HG03108 (cell line): ENCODE measurements around the gene ACD.
A peak's percentile ranks its signal among the peaks of the same experiment; 100 is the strongest.
"Not testable (repeated sequence)": the region's sequence is repeated elsewhere in the genome, so short reads cannot be mapped to it uniquely, and the experiment has no call there.

Experiments used
- ATAC-seq: cut with Tn5 transposase; IDR thresholded peaks from one replicate; pipeline ENCODE4 v1.9.1; 2021; ENCODE audit warnings: moderate library complexity; ENCODE audit not compliant: unreplicated experiment

ACD gene

DNA sequence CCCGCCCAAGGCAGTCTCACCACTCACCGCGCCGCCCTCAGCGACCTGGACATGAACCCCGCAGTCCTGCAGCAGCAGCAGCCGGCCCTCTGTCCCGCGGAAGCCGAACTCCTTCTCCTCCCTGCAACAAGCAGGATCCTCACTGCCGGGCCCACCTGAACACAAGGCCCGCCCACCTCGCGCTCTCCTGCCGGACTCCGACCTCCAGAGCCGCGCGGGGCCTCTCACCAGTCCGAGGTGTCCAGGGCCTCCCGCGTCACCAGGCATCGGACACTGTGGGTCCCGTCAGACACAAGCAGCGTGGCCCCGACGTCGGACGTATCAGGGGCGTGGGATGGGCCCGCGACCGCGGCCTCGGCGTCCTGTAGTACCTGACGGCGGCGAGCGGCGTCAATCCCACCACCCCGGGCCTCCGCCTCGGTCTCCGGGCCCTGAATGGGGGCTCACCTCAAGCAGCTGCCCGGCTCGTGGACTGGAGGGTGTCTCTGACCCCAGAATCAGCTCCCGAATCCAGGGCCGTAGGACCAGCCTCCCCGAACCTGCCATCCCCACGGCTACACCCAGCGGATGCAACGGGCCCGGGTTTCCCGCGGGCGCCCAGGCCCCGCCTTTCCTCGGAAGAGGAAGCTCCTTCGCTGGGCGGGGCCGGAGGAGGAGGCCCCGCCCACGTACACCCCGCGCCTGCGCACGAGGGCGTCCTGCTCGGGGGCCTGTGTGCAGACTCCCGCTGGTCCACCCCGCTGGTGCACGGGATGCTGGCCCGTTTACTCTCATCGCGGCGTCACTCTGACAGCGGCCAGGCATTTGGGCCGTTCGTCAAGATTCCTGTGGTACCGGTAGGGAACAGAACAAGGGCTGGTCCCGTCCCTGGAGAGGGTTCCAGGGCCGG, at the start of gene ACD:
Gene ACD, minus strand, starts transcription at position 586 of the 889 bp plus-strand sequence. Its CDS starts 40 bp downstream, at position 546.
- peak; percentile 42 for ATAC-seq

DNA sequence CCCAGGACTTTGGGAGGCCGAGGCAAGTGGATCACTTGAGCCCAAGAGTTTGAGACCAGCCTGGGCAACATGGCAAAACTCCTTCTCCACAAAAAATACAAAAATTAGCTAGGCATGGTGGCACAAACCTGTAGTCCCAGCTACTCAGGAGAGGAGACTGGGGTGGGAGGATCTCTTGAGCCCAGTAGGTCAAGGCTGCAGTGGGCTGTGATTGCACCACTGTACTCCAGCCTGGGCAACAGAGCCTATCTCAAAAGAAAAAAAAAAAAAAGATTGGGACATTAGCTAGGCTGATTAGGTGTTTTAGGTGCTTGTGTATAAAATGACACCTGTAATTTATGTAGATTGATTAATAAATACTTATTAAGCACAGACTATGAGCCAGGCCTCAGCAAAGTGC, 49.0 kb upstream of the ACD start:
- no peak for ATAC-seq

DNA sequence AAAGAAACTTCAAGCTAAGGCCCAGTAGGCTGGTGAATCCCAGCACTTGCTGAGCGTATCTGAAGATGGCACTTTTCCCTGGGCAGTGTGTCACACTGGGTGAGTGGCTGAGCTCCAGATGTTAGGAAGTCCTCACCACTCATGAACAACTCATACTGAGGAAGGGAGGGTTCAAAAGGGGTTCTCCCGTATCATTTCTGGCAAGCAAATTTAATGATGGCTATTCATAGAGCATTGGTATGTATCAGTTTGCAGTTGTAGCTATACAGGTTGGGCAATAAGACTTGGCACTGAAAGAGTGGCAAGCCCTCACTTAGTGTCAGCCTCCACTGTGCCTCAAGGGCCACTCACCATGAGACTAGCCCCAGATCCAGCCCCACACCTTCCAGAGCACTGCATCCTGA, 48.3 kb upstream of the ACD start:
- no peak for ATAC-seq

DNA sequence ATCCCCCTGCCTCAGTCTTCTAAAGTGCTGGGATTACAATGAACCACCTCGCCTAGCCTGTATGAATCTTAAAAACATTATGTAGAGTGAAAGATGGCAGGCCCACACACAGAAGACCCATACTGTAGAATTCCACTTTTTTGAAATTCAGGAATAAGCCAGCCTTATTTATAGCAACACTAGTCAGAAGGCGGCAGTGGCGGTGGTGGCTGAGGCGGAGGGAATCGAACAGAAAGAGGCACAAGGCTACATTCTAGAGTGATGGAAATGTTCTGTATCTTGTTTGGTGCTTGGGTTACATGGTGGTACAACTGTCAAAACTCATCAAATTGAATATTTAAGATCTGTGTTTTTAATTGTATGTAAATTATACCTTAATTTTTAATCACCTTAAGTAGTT, 47.7 kb upstream of the ACD start:
- ATAC-seq = no peak

DNA sequence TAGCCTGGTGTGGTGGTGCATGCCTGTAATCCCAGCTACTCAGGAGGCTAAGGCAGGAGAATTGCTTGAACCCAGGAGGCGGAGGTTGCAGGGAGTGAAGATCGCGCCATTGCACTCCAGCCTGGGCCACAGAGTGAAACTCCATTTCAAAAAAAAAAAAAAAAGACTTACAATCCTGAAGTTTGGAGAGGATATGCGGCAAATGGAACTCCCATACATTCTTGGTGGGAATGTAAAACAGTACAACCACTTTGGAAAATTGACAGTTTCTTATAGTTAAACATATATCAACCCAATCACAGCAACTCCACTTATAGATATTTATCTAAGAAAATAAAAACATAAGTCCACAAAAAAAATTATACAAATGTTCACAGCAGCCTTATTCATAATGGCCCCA, 47.1 kb upstream of the ACD start:
- ATAC-seq = no peak

DNA sequence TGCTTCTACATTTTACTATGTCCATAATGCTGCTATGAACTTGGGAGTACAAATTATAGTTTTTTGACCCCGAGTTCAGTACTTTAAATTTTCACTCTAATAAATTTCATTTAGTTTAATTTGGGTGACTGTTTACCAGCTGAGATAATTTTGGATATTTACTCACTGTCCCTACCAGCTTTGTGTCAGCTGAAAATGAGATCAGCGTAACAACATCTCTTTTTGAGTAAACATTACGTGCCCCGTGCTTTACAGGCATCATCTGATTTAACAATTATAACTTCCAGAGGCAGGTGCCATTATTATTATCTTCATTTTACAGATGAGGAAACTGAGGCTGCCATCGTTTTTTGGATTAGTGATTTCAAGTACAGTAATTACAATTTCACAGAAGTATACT, 44.0 kb upstream of the ACD start:
- ATAC-seq = no peak

DNA sequence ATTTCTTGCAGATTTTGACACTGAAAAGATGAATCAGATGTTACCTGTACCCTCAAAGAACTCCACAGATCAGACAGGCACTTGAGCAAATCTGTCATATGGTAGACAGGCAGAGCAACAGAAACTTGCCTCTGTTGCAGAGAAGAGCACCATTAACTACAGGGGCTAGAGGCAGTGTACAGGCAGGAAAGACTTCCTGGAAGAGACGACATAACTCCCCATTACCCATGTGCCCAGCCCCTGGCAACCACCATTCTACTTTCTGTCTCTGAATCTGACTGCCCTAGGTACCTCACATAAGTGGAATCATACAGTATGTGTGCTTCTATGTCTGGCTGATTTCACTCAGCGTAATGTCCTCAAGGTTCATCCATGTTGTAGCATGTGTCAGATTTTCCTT, 43.6 kb upstream of the ACD start:
- ATAC-seq = no peak

DNA sequence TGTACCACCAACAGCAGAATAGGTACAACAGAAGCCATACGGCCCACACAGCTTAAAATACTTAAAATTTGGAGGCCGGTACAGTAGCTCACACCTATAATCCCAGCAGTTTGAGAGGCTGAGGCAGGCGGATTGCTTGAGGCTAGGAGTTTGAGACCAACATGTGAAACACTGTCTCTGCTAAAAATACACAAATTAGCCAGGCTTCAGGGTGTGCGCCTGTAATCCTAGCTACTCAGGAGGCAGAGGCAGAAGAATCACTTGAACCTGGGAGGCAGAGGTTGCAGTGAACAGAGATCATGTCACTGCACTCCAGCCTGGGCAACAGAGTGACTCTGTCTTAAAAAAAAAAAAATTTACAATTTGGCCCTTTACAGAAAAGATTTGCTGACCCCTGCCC, 42.1 kb upstream of the ACD start:
- ATAC-seq = no peak

DNA sequence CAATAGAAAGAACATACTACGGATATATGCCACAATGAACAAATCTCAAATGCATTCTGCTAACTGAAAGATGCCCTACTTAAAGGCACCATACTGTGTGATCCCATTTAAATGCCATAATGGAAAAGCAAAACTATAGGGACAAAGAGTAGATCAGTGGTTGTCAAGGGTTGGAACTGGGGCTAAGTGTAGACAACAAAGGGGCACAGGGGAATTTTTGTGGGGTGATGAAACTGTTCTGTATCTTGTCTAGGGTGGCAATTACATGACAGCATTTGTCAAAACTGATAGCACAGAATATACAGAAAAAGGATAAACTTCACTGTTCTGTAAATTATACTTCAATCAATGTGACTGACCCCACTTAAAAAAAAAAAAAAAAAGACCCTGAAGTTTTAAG, 41.4 kb upstream of the ACD start:
- ATAC-seq = no peak

DNA sequence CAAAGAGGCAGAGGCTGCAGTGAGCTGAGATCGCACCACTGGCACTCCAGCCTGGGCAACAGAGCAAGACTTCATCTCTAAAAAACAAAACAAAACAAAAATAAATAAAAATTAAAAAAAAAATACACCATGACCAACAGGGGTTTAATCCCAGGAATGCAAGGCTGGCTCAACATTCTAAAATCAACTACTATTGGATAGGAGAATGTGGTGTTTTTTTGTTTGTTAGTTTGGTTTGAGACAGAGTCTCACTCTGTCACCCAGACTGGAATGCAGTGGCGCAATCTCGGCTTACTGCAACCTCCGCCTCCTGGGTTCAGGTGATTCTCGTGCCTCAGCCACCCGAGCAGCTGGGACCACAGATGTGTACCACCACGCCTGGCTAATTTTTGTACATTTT, 39.2 kb upstream of the ACD start:
- no peak for ATAC-seq

DNA sequence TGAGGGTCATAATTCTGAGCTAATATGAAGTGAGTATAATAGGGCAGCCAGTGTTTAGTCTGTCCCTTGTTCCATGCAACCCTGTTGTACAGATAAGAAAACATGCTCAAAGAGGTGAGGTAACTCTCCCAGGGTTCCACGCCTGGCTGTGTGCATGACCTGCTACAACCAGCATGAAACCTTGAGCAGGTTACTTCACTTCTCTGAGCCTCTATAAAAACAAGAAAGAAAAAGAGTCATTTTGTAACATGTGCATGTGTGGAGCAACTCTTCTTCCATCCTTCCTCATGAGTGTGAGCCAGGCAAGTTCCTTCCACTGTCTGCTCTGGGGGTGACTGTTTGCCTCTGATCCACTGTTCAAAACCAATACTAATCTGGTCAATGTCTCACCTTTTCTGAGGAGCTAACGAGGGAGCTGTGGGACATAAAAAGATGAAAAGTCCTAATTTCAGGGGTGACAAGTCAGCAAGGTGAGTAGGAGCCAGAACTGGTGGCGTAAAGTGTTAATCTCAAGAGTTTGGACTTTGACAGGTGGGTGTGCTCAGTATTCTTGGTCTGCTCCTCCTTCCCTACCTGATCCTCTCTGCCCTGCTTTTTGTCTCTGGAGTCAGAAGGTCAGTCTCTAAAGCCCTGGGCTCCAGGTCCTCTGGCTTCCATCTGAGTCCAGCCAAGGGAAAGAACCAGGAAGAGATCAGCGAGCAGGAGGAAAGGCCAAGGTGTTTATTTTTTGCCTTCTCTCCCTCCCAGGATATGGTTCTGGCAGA, 37.5 kb upstream of the ACD start:
- no peak for ATAC-seq

DNA sequence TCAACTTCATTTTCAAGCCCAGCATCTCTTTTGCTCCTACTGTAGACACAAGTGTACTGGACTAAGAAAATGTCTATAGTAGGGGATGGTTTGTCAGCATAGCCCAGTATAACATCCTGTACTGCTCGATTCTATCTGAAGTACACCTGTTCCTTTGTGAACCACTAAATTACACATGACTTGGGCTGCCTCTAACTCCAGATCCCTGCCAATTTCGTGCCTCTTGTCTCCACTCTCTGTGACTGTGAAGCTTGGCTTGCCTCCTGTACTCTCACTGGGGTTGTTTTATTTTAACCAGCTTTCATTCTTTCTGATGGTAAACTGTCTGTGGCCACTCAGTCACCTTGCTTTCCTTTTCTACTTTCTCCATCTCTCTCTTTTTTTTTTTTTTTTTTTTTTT, 34.6 kb upstream of the ACD start:
- no peak for ATAC-seq

DNA sequence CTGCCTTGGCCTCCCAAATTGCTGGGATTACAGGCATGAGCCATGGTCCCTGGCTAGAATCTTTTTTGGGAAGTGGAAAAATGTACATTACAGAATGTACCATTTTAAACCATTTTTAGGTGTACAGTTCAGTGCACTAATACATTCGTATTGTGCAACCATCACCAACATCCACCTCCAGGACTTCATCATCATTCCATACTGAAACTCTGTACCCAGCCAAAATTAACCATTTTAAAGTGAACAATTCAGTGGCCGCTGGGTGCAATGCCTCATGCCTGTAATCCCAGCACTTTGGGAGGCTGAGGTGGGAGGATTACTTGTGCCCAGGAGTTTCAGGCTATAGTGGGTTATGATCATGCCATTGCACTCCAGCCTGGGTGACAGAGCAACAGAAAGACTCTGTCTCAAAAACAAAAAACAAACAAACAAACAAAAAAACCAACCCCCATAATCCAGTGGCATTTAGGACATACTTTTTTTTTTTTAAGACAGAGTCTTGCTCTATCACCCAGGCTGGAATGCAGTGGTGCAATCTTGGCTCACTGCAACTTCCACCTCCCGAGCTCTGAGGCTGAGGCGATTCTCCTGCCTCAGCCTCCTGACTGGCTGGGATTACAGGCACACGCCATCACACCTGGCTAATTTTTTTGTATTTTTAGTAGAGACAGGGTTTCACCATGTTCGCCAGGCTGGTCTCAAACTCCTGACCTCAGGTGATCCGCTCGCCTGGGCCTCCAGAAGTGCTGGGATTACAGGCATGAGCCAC, 33.6 kb upstream of the ACD start:
- ATAC-seq = not testable (repeated sequence)

DNA sequence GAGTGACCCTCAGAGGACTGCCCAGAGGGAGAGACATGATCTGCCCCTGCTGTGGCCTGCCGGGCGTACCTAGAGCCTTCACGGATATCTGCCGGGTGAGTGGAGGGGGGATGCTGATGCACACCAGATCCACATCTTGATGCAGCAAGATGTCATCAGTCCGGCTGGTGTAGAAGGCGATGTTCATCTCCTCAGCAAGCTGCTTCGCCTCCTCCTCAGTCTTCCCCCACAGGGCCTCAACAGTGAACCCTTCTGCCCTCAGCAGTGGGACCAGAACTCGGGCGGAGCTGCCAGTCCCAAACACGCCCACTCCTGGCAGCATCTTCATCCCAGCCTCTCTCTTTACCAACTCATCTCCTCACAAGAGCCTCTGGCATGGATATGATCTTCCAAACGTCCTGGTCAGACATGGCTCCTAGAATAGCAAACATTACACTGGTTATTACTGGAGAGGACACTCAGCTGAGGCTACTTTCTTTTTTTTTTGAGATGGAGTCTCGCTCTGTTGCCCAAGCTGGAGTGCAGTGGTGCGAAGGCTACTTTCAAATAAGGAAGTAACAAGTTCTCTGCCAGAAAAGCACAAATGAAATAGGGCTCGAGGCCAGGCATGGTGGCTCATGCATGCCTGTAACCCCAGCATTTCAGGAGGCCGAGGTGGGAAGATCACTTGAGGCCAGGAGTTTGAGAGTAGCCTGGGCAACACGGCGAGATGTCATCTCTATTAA, 25.5 kb upstream of the ACD start:
- no peak for ATAC-seq

DNA sequence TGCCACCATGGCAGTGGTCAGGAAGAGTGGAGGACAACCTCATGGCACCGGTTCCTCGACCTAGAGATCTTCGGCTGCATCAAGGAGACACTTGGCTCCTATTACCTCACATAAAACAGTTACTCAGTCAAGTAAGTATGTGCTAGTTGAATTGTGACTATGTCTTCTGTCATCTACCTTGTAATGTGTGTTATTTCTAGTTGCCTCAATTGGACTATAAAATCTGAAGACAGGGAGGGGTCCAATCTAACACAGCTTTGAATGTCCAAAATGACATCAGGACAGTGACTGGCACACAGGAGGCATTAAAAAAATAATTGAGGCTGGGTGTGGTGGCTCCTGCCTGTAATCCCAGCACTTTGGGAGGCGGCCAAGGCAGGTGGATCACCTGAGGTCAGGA, 23.7 kb upstream of the ACD start:
- ATAC-seq = no peak

DNA sequence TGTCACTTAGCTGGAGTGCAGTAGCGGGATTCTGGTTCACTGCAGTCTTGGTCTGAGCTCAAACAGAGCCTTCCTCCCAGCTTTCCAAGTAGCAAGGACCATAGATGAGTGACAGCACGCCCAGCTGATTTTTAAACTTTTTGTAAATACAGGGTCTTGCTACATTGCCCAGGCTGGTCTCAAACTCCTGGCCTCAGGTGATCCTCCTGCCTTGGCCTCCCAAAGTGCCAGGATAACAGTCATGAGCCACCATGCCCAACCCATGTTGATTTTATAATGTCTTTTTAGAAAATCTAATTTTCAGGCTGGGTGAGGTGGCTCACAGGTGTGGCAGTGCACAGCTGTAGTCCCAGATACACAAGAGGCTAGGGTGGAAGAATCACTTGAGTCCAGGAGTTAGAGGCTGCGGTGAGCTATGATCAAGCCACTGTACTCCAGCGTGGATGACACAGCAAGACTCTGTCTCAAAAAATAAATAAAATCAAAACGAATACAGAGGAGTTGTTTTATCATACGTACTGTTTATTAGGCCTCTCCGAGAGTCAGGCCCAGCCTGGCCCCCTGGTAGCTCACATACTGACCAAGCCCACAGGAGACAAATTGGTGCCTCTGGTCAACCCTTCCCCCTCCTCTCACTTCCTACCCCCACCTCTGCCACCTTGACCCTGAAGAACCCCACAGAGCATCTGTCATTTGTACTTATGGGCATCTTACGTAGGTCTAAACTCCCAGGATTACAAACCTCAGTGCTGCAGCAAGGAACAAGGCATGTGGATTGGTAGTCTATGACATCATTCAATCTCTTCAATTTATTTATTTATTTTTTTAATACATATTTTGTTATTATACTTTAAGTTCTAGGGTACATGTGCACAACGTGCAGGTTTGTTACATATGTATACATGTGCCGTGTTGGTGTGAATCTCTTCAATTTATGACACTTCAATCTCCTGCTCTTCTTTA, 20.2 kb upstream of the ACD start:
- ATAC-seq = no peak

DNA sequence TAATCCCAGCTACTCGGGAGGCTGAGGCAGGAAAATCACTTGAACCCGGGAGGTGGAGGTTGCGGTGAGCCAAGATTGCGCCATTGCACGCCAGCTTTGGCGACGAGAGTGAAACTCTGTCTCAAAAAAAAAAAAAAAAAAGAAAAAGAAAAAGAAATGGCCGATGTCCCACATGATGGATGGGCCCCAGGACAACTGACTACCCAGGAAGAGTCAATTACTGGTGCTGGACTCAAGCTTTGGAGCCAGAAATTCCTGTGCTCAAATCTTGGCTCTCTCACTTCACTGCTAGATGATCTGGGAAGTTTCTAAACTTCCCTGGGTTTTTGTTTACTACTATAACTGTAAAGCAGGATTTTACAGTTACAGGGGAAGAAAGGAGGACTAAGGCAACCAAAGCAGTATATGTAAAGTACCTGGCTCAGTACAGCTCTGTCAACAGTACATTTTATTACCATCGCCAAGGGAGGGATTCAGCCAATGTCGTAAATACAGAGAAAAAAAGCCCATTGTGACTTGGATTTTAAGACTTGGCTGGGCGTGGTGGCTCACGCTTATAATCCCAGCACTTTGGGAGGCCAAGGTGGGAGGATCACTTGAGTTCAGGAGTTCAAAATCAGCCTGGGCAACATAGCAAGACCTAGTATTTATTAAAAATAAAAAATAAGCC, 18.4 kb upstream of the ACD start:
- ATAC-seq = no peak

DNA sequence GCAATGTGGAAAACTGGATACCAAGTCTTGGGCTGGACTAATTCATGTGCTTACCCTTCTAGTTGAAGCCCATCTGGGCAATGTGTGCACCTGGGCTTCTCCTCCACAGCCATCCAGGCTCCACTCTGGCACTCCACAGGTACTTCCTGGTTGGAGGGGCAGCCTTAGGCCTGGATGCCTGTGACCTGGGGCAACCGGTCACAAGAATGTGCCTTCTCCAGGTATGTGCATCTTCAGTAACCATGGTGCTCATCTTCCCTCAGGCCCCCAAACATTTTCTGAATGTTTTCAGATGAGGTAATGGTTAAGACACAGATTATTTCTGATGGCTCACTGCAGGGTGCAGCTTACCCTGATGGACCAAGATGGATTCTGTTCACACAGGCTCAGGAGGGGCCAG, 17.7 kb upstream of the ACD start:
- no peak for ATAC-seq

DNA sequence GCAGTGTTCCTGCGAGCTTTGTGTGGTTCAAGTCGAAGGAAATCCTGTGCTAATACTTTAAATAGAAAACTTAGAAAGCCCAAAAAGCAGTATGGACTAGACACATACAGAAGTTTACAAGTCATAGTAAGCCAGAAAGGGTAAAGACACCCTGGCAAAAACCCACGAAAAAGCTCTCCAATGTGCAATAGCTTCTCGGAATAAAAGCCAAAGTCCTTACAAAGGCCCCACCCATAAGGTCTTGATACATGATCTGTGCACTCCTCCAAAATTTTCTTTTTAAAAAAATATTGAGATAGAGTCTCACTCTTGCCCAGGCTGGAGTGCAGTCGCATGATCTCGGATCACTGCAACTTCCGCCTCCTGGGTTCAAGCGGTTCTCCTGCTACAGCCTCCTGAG, 16.9 kb upstream of the ACD start:
- no peak for ATAC-seq
